GM13976 (cell line): ENCODE results near the gene METTL23.
"Not testable (repeated sequence)": the region's sequence is repeated elsewhere in the genome, so short reads cannot be mapped to it uniquely, and the experiment has no call there.

Experiments used
- DNase-seq: peaks from one replicate; pipeline ENCODE4 v3.0.0; 2012; ENCODE audit warnings: low spot score
- CTCF ChIP-seq: IDR thresholded peaks from 2 replicates; pipeline ENCODE4 v1.5.1; 2012; ENCODE audit warnings: borderline replicate concordance, mild to moderate bottlenecking; ENCODE audit not compliant: insufficient read depth; ENCODE audit errors: extremely low read depth, missing control alignments, control extremely low read depth
- in situ Hi-C: fragments of 300-500 bp; cut with MboI; formaldehyde crosslinking; loops from one replicate; pipeline ENCODE4 v1.12.0; 2022; ENCODE audit warnings: low sequenced_read_pairs, mixed read lengths, inconsistent platforms; ENCODE audit not compliant: unreplicated experiment

Gene METTL23

GRCh38 chr17:76709077-76709950 lies 17.3 kb upstream of the METTL23 start:
- in situ Hi-C loops, result no loop called here
- no peak for TF ChIP-seq CTCF
- no peak for DNase-seq

- in situ Hi-C loops, result not testable (repeated sequence)
Observed at GRCh38 chr17:76709951-76710862, 16.4 kb upstream of the METTL23 start.

GRCh38 chr17:76710863-76711611 lies 15.6 kb upstream of the METTL23 start, which contains the start of gene MXRA7:
TSS of gene MXRA7 (minus strand) at chr17:76710965. CDS start at chr17:76710946, 19 bp downstream.
- no peak for TF ChIP-seq CTCF
- DNase-seq, result peak; percentile 82
- in situ Hi-C loops, result no loop called here

More at GRCh38 chr17:76709951-76710862, 16.4 kb upstream of the METTL23 start:
- DNase-seq, result not testable (repeated sequence)

- in situ Hi-C loops, DNase-seq: not testable (repeated sequence)
Observed at GRCh38 chr17:76712321-76712720, 14.3 kb upstream of the METTL23 start.

- TF ChIP-seq CTCF, result no peak
- in situ Hi-C loops, result no loop called here
- no peak for DNase-seq
Observed at GRCh38 chr17:76713765-76714164, 12.9 kb upstream of the METTL23 start.

GRCh38 chr17:76714336-76714735 lies 12.3 kb upstream of the METTL23 start:
- no peak for DNase-seq

More at GRCh38 chr17:76714336-76714735, 12.3 kb upstream of the METTL23 start:
- in situ Hi-C loops, result no loop called here
- no peak for TF ChIP-seq CTCF
